Body of pancreas (tissue), 4 donors: ENCODE data around the gene ASIC2. TPM values are rescaled to one million over a fixed set of nuclear protein-coding genes. Genes with fewer than 3 reads are reported as not detected.
A peak's percentile ranks its signal among the peaks of the same experiment; 100 is the strongest.

Experiments used
- ATAC-seq: fragments of 150-250 bp; one replicate; pipeline ENCODE4 v1.9.1; 2016
- DNase-seq, 4 donors: peaks; one replicate each; pipeline ENCODE4 v3.0.0-alpha.2; 2019
- H3K27ac ChIP-seq, 4 donors: fragments of 200-600 bp; sonication (generic); 1 replicate in 3 of 4; 2 replicates in 1 of 4; pipeline versions ENCODE4 v1.5.1 to v1.6.1; 2016 to 2019; ENCODE audit warnings: mild to moderate bottlenecking in 1 of 4, mixed read lengths in 1 of 4, moderate library complexity in 1 of 4
- H3K27me3 ChIP-seq, 2 donors: fragments of 200-600 bp; sonication (generic); one replicate each; pipeline ENCODE4 v1.6.0; 2016; ENCODE audit warnings: mild to moderate bottlenecking in 1 of 2
- H3K36me3 ChIP-seq, 2 donors: fragments of 200-600 bp; sonication (generic); replicated peaks in 1 of 2; 2 replicates each; pipeline ENCODE4 v1.5.1; 2016; ENCODE audit warnings: low read depth in 2 of 2; ENCODE audit not compliant: insufficient read depth in 1 of 2
- H3K4me1 ChIP-seq: fragments of 200-600 bp; sonication (generic); one replicate; pipeline ENCODE4 v1.6.0; 2016
- H3K4me3 ChIP-seq, 2 donors: fragments of 200-600 bp; sonication (generic); 1 replicate in 1 of 2; 2 replicates in 1 of 2; pipeline ENCODE4 v1.5.1; 2016 to 2019
- H3K9me3 ChIP-seq, 3 donors: fragments of 200-600 bp; sonication (generic); 1 replicate in 2 of 3; 2 replicates in 1 of 3; pipeline ENCODE4 v1.5.1; 2016
- POLR2A ChIP-seq, 3 donors: fragments of 450-650 bp; IDR thresholded peaks; one replicate each; pipeline ENCODE4 v1.6.1; 2016; ENCODE audit warnings: antibody characterized with exemption in 3 of 3, mild to moderate bottlenecking in 2 of 3
- WGBS, 2 donors: methylation state at CpG; one replicate each; pipeline ENCODE4 v1.1.5; 2017; 5-methylcytosine and 5-hydroxymethylcytosine counted together
- intact Hi-C: fragments of 100-400 bp; cut with DNase I; formaldehyde crosslinking; loops from one replicate; pipeline ENCODE4 v1.15.1; 2023
- total RNA-seq, 2 donors: library from RNA; depleted of rRNA; stranded (reverse); fragments of >200 nt; gene quantifications; one replicate each; pipeline ENCODE4 v1.1.0, GENCODE V29; 2016
- TF ChIP-seq, protein P1 (sequence below), 7 experiments: fragments of 450-650 bp in 4 of 7; fragments of 200-600 bp in 3 of 7; sonication (generic) in 3 of 7; IDR thresholded peaks; one replicate each; pipeline ENCODE4 v1.5.1; 2016 to 2019; ENCODE audit warnings: antibody characterized with exemption in 7 of 7

Gene ASIC2
- total RNA-seq, 2 donors from 2014 or later, result not detected

DNA sequence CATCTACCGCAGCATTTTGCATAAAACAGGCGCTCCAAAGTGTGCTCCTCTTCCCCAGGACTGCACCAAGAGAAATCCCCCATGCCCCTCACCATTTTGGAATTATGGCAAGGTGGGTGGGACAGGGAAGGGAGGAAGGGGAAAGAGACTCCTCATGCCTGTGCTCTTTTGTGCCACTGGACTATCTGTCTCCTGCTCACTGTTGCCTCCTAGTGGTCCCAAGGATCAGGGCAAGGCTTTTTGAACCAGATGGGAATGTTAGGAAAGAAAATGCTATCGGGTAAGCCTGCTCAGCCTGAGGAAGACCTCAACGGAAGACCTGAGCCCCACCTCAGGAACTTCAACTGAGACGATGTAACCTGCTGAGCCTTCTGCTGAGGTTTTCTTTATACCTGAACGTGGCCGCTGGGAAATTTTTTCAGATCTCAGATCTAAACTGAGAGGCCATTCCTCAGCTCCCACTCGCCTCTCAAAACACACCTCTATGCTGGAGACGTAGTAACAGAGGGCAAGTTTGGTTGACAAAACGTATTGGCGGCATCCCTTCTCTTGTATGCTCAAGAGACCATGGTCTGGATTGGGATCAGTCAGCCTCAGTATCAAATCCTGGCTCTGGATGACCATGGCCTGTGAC is 243.2 kb downstream of the ASIC2 start:
- Histone ChIP-seq H3K27ac (no peak overlapping the region), H3K4me3 (no peak overlapping the region), H3K9me3 (no peaks in the 10 kb centered on the region), H3K36me3 (no peaks in the 10 kb centered on the region), H3K27me3 (no peaks in the 10 kb centered on the region), H3K4me1 (no peaks in the 10 kb centered on the region)
- TF ChIP-seq, protein P1, sequence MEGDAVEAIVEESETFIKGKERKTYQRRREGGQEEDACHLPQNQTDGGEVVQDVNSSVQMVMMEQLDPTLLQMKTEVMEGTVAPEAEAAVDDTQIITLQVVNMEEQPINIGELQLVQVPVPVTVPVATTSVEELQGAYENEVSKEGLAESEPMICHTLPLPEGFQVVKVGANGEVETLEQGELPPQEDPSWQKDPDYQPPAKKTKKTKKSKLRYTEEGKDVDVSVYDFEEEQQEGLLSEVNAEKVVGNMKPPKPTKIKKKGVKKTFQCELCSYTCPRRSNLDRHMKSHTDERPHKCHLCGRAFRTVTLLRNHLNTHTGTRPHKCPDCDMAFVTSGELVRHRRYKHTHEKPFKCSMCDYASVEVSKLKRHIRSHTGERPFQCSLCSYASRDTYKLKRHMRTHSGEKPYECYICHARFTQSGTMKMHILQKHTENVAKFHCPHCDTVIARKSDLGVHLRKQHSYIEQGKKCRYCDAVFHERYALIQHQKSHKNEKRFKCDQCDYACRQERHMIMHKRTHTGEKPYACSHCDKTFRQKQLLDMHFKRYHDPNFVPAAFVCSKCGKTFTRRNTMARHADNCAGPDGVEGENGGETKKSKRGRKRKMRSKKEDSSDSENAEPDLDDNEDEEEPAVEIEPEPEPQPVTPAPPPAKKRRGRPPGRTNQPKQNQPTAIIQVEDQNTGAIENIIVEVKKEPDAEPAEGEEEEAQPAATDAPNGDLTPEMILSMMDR (IDR thresholded peaks at IDR 0.05), result peak; percentile 56 to 87 (median 78)
- no peak for TF ChIP-seq POLR2A (IDR thresholded peaks at IDR 0.05)
- ATAC-seq (peak; percentile 50), DNase-seq (peak; percentile 58 to 69 (median 66))
- WGBS, 2 donors, result 39% methylated on average over 11 of the region's 11 CpGs
- intact Hi-C loops, result no loop called here

DNA sequence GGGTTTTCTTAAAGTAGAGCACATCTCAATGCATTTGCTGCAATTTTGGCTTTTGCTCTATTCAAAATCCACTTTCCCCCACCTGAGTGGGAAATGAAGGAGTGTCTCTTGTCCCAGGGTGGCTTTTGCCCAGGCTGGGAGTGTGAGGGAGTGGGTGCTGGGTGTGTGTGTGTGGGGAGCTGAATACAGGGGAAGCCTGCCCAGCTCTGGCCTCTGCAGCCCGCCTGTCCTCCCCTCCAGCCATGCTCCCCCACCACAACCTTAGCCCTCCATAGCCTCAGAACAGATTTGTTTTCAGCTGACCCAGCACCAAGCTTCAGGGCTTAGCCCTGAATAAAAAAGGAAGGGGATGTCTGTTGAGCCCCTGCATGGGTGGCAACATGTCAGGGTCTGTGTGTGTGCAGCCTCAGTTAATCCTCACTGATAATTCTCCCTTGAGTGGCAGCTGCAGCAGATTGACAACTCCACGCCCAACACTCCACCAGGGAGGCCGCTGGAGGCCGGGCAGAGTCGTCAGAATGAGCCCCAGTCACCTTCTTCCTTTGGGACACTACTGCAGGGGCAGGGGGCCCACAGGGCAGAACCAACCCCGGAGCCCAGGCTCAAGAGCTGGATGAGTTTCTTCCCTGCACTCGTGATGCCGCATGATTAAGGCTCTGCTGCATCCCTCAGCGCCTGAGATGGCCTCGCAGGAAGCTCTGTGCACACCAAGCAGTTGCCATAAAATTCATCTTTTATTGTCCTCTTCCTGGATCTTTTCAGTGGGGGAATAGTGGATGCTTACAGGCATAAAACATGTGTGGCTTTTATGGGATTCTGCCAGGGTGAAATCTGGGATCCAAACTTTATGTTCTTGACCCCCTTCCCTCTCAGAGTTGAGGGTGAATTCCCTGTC is 246.5 kb downstream of the ASIC2 start:
- intact Hi-C loops, result no loop called here
- no peak for TF ChIP-seq POLR2A (IDR thresholded peaks at IDR 0.05)
- TF ChIP-seq, protein P1 (IDR thresholded peaks at IDR 0.05), result no peak
- no peak overlapping the region for H3K4me3 ChIP-seq
- WGBS, 2 donors, result 57 to 60% methylated on average over 7 to 10 of the region's 10 CpGs
- H3K36me3 ChIP-seq, result no peaks in the 10 kb centered on the region
- no peaks in the 10 kb centered on the region for H3K27me3 ChIP-seq
- no peaks in the 10 kb centered on the region for H3K4me1 ChIP-seq
- H3K27ac ChIP-seq, result no peak overlapping the region
- no peak for ATAC-seq
- H3K9me3 ChIP-seq, result no peaks in the 10 kb centered on the region
- no peak for DNase-seq

DNA sequence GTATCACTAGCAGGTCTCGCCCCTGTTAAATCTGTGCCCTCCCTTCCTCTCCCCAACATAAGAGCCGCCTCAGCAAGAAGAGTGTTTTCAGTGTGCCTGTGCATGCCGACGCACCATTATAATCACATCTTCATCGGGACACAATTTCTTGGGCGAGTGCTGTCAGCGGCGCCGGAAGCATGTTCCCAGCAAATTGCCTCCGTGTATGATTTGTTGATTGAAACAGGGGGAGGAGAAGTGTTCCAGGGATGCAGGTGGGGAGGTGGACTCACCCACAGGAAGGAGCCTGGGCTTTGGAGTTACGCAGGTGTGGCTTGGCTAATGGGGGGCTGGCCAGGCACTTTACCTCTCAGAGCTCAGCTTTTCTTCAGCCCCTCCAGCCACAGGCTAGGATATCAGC is 247.9 kb downstream of the ASIC2 start:
- ATAC-seq (no peak), DNase-seq (no peak)
- TF ChIP-seq POLR2A (IDR thresholded peaks at IDR 0.05), result no peak
- TF ChIP-seq, protein P1 (IDR thresholded peaks at IDR 0.05), result no peak

DNA sequence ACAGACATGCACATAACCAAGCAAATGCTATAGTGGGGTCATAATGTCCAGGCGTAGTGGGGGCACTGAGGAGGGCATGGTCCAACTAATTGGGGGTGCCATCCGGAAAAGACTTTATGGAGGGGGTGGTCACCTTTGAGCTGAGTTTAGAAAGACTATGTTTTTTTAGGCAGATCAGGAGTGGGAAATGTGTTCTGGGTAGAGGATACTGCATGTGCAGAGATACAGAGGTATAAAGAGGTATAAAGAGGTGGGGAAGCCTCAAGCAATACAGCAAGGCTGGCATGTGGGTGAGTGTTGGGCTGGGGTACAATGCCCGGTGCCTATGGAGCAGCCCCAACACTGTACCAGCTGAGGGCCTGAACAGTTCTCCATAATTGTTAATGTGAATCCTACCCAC is 248.3 kb downstream of the ASIC2 start:
- no peak for DNase-seq

More for the DNA sequence above, 247.9 kb downstream of the ASIC2 start:
- WGBS, 2 donors, result 84 to 88% methylated on average over 11 of the region's 11 CpGs
- Histone ChIP-seq H3K27me3 (no peaks in the 10 kb centered on the region), H3K36me3 (no peaks in the 10 kb centered on the region), H3K4me1 (no peaks in the 10 kb centered on the region), H3K27ac (no peak overlapping the region), H3K4me3 (no peak overlapping the region), H3K9me3 (no peaks in the 10 kb centered on the region)
- intact Hi-C loops, result no loop called here

More for the DNA sequence above, 248.3 kb downstream of the ASIC2 start:
- no peak overlapping the region for H3K4me3 ChIP-seq
- H3K36me3 ChIP-seq, result no peaks in the 10 kb centered on the region
- H3K4me1 ChIP-seq, result no peaks in the 10 kb centered on the region
- 76 to 82% methylated on average over 3 of the region's 3 CpGs for WGBS, 2 donors
- no peaks in the 10 kb centered on the region for H3K27me3 ChIP-seq
- intact Hi-C loops, result no loop called here
- no peak for ATAC-seq
- H3K9me3 ChIP-seq, result no peaks in the 10 kb centered on the region
- TF ChIP-seq, protein P1 (IDR thresholded peaks at IDR 0.05), result no peak
- H3K27ac ChIP-seq, result no peak overlapping the region
